HG02571 (cell line): Measurements from ENCODE around the gene DRC7.
"Not testable (repeated sequence)": the region's sequence is repeated elsewhere in the genome, so short reads cannot be mapped to it uniquely, and the experiment has no call there.

Experiments used
- ATAC-seq: cut with Tn5 transposase; IDR thresholded peaks from one replicate; pipeline ENCODE4 v1.9.1; 2021; ENCODE audit warnings: mild to moderate bottlenecking, moderate library complexity; ENCODE audit not compliant: unreplicated experiment

DRC7 gene

GRCh38 chr16:57711993-57712392, 17.4 kb downstream of the DRC7 start:
- no peak for ATAC-seq

DNA sequence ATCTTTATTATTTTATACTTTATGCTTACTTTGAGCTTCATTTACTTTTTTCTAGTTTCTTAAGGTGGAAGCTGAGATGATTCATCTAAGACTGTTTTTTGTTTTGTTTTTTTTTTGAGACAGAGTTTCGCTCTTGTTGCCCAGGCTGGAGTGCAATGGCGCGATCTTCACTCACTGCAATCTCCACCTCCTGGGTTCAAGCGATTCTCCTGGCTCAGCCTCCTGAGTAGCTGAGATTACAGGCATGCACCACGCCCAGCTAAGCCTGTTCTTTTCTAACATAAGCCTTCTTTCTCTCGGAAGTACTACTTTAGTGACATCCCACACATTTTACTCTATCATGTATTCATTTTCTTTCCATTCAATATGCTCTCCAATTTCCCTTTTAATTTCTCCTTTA, 18.0 kb downstream of the DRC7 start:
- ATAC-seq = not testable (repeated sequence)

DNA sequence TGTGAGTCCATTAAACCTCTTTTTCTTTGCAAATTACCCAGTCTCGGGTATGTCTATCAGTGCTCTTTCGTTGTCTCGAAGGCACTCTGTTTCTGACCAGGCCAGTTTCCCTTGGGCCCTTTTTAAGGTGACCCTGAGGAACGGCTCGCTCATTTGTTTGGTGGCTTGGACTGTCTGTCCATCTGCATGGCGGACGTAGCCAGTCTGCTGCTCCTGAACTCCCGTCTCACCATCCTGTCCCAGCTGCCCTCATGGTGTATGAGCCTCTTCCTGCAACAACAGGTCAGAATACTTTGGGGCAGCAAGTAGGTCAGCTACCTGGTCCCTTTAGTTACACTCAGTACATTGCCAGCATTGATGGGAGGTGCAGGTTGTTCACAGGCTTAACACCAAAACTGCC, 19.0 kb downstream of the DRC7 start:
- ATAC-seq = no peak

GRCh38 chr16:57714047-57714446, 19.4 kb downstream of the DRC7 start:
- ATAC-seq = no peak

GRCh38 chr16:57720142-57720575, 25.6 kb downstream of the DRC7 start:
- ATAC-seq = no peak

GRCh38 chr16:57721356-57722209, 27.0 kb downstream of the DRC7 start:
- ATAC-seq = no peak

- ATAC-seq = no peak
Observed at GRCh38 chr16:57722210-57722499, 27.5 kb downstream of the DRC7 start.

- ATAC-seq = no peak
Observed at GRCh38 chr16:57722651-57723050, 28.0 kb downstream of the DRC7 start.

DNA sequence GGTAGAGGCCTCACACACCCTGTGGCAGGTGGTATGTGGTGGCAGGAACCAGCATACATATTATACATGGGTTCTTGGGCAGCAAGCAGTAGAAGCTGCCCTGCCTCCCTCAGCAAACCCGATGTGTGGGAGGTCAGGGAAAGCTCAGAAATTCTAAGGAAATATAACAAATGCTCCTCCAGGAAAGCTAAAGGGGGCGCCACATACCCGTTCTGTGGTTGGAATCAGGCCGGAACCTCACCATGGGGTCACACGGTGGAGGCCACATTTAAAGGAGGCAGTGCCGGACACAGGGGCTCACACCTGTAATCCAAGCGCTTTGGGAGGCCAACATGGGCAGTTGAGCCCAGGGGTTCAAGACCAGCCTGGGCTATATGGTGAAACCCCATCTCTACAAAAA, 28.6 kb downstream of the DRC7 start:
- no peak for ATAC-seq

GRCh38 chr16:57724531-57724930, 29.9 kb downstream of the DRC7 start:
- ATAC-seq = no peak

GRCh38 chr16:57725151-57725550, 30.5 kb downstream of the DRC7 start:
- no peak for ATAC-seq

DNA sequence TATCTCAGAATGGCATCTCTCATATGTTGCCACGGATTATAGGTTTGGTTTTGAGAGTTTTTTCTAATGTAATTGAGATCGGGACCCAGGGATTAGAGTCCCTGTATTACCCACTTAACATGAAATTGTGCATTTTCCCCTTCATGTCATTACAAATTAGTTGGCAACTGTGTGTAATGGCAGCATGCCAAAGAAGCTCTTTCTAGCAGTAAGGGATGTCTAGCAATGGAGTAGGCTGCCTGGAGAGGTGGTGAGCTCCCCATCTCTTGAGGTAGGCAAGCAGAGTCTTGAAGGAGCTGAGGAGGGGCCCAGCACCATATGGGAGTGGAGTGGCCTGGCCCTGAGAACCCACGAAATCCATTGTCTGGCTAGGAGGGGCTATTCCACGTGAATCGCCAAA, 30.9 kb downstream of the DRC7 start:
- no peak for ATAC-seq

DNA sequence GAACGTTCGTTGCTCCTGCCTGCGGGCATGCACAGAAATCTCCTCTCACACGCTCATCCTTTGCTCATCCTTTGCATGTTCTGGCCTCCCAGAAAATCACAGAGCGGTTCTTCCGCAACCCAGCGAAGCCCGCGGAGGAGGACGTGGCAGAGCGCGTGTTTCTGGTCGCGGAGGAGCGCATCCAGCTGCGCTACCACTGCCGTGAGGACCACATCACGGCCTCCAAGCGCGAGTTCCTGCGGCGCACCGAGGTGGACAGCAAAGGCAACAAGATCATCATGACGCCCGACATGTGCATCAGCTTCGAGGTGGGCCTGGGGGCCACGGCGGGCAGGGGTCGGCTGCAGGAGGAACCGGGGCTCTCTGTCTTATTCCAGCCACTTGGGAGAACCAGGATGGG, 31.4 kb downstream of the DRC7 start:
- no peak for ATAC-seq

DNA sequence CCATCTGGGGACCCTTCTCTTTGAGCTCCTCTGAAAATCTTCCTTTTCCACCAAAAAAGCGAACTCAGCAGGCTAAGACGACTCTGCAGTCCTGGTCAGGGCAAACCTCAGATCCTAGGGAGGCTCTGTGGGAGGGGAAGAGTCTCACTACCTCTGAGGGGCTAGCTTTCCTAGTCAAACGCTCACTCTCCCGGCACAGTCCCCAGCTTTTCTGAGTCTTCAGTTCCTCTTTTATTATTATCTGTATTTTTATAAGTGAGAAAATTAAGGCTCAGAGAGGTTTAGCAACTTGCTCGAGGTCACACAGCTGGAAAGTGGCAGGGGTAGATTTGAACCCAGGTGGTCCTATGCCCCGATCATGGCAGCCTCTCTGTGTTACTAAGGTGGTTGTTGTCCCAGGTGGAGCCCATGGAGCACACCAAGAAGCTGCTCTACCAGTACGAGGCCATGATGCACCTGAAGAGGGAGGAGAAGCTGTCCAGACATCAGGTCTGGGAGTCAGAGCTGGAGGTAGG, 31.9 kb downstream of the DRC7 start:
- no peak for ATAC-seq

DNA sequence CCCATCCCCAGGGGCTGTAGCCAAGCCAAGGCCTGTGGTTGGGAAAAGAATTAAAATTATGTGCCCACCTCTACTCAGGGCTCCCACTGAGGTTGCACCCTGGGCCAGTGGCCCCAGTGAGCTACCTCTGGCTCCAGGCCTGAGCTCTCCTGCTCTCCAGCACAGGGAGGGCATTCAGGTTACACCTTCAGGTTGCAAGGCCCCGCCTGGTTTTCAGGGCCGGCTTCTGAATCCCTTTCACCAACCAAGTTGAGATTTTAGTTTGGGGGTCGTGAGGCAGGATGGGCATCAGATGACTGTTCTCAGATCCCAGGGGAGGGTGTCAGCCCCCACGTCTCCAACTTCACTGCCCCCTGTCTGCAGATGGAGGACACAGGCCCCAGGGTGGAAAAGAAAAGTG, 33.0 kb downstream of the DRC7 start:
- no peak for ATAC-seq

- no peak for ATAC-seq
Observed at GRCh38 chr16:57728336-57729181, 34.0 kb downstream of the DRC7 start.

DNA sequence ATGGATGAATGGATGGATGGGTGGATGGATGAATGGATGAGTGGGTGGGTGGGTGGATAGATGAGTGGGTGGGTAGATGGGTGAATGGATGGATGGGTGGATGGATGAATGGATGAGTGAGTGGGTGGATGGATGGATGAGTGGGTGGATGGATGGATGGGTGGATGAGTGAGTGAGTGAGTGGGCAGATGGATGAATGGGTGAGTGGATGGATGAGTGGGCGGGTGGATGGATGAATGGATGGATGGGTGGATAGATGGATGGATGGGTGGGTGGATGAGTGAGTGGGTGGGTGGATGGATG, 34.5 kb downstream of the DRC7 start:
- ATAC-seq = no peak

DNA sequence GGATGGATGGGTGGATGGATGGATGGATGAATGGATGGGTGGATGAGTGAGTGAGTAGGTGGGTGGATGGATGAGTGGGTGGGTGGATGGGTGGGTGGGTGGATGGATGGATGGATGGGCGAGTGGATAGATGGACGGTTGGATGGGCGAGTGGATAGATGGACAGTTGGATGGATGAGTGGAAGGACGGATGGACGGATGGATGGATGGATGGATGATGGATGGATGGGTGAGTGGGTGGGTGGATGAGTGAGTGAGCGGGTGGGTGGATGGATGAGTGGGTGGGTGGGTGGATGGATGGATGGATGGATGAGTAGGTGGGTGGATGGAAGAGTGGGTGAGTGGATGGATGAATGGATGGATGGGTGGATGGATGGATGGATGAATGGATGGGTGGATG, 35.2 kb downstream of the DRC7 start:
- not testable (repeated sequence) for ATAC-seq

DNA sequence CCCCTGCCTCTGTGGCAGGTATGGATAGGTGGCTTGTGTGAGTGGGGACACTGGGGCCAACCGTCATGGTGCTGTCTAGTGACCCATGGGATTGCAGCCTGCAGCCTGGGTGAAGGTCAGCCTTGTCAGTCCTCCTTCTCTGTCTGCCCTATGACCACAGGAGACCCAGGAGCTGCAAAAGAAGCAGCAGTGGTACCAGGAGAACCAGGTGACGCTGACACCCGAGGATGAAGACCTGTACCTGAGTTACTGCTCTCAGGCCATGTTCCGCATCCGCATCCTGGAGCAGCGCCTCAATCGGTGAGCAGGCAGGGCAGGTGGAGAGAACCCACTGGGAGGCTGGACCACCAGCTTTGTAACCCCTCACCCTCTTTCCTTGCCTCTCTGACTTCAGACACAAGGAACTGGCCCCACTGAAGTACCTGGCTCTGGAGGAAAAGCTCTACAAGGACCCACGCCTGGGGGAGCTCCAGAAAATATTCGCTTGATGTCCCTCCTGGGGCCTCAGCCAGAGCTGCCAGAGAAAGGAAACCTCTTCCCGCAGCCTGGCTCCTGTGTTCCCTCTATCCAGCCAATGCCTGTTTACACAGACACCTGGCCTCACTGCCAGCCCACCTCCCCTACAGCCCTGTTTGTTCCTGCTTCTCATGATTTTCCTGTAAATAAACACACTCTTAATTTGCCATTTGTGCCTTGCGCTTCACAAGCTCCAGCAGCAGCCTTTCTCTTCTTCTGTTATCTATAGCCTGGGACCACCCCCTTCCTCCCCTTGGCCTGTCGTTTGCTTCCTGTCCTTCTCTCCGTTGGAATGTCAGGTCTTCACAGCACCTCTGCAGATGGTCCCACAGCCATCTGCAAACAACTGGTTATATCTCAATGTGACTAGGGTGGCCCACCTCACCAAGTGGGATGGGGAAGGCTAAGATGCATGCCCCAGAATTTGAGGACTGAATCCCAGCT, 36.4 kb downstream of the DRC7 start:
- no peak for ATAC-seq

DNA sequence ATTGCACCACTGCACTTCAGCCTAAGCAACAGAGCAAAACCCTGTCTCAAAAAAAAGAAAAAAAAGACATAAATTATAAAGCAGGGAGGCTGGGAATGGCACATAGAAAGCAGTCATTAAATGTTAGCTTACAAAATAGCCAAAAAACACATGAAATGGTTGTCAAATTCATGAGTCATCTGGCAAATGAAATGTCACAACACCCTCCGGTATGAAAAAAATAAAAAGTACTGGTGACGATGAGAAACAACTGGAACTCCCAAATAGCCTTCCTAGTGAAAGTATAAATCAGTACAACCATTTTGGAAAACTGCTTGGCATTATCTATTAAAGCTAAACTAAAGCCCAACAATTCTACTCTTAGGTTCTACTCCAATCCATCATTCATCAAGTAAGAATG, 37.4 kb downstream of the DRC7 start:
- ATAC-seq = no peak

GRCh38 chr16:57732714-57733113, 38.1 kb downstream of the DRC7 start:
- no peak for ATAC-seq
